GM19438 (cell line): Measurements from ENCODE around the gene PLEKHG2.
"Not testable (repeated sequence)": the region's sequence is repeated elsewhere in the genome, so short reads cannot be mapped to it uniquely, and the experiment has no call there.

Experiments used
- ATAC-seq: cut with Tn5 transposase; IDR thresholded peaks from one replicate; pipeline ENCODE4 v1.9.1; 2021; ENCODE audit warnings: low read depth; ENCODE audit not compliant: unreplicated experiment

Gene PLEKHG2

GRCh38 chr19:39445196-39446111, 33.0 kb downstream of the PLEKHG2 start, which contains the start of gene SUPT5H:
SUPT5H (plus strand) TSS chr19:39445582; CDS start chr19:39445891, 309 bp downstream.
- peak; percentile 71 for ATAC-seq

GRCh38 chr19:39446365-39447084, 34.1 kb downstream of the PLEKHG2 start:
- no peak for ATAC-seq

GRCh38 chr19:39448271-39448670, 35.8 kb downstream of the PLEKHG2 start:
- ATAC-seq, result no peak

- no peak for ATAC-seq
Measured at GRCh38 chr19:39449116-39449797, 36.8 kb downstream of the PLEKHG2 start.

GRCh38 chr19:39451257-39451656, 38.8 kb downstream of the PLEKHG2 start:
- ATAC-seq, result not testable (repeated sequence)

- ATAC-seq, result no peak
Measured at GRCh38 chr19:39463403-39463802, 50.9 kb downstream of the PLEKHG2 start.

GRCh38 chr19:39465956-39466747, 53.7 kb downstream of the PLEKHG2 start:
- ATAC-seq, result no peak

- ATAC-seq, result no peak
Measured at GRCh38 chr19:39467941-39468340, 55.5 kb downstream of the PLEKHG2 start.

GRCh38 chr19:39469036-39469435, 56.6 kb downstream of the PLEKHG2 start:
- no peak for ATAC-seq

- no peak for ATAC-seq
Measured at GRCh38 chr19:39469567-39469966, 57.1 kb downstream of the PLEKHG2 start.

- no peak for ATAC-seq
Measured at GRCh38 chr19:39470724-39471339, 58.4 kb downstream of the PLEKHG2 start.

GRCh38 chr19:39471756-39472536, 59.5 kb downstream of the PLEKHG2 start:
- no peak for ATAC-seq

GRCh38 chr19:39472746-39473442, 60.4 kb downstream of the PLEKHG2 start:
- ATAC-seq, result no peak

GRCh38 chr19:39473443-39473960, 61.0 kb downstream of the PLEKHG2 start:
- no peak for ATAC-seq

GRCh38 chr19:39474139-39474620, 61.7 kb downstream of the PLEKHG2 start:
- ATAC-seq, result no peak

- no peak for ATAC-seq
Measured at GRCh38 chr19:39475748-39476147, 63.3 kb downstream of the PLEKHG2 start.
